ENCODE data around the gene RAC3. TPM values are rescaled to one million over a fixed set of nuclear protein-coding genes. Genes with fewer than 3 reads are reported as not detected.

RAC3 gene
- total RNA-seq, 2 experiments from 2014 or later = 5.1 TPM

- CTCF ChIA-PET = interaction anchor here (1.0 to 2.1 kb wide), 3 partner anchors 11 to 14 kb away, joined by 3 to 8 read pairs (median 3); partner anchors contain the start of genes CENPX and LRRC45
- POLR2A ChIA-PET = no interaction called here
Measured at GRCh38 chr17:82008941-82009405, 22.5 kb upstream of the RAC3 start.

- POLR2A ChIA-PET = no interaction called here
- CTCF ChIA-PET = interaction anchor here (0.6 to 2.1 kb wide), 5 partner anchors 11 to 183 kb away, joined by 3 to 8 read pairs (median 5); partner anchors contain the start of genes CENPX and LRRC45
Measured at GRCh38 chr17:82009413-82009812, 22.1 kb upstream of the RAC3 start.

- ChIA-PET CTCF (interaction anchor here (1.8 to 2.1 kb wide), 2 partner anchors 9 to 51 kb away, joined by 7 to 8 read pairs; no protein-coding TSS in a partner anchor), POLR2A (no interaction called here)
Measured at GRCh38 chr17:82010575-82011525, 20.6 kb upstream of the RAC3 start.

GRCh38 chr17:82011617-82012187 lies 19.8 kb upstream of the RAC3 start:
- ChIA-PET CTCF (no interaction called here), POLR2A (no interaction called here)

GRCh38 chr17:82012261-82012639 lies 19.2 kb upstream of the RAC3 start:
- CTCF ChIA-PET = no interaction called here
- POLR2A ChIA-PET = no interaction called here

- ChIA-PET POLR2A (no interaction called here), CTCF (interaction anchor here (1.7 kb wide), 1 partner anchor 53 kb away, joined by 4 read pairs; no protein-coding TSS in a partner anchor)
Measured at GRCh38 chr17:82012640-82013295, 18.7 kb upstream of the RAC3 start.

- ChIA-PET CTCF (interaction anchor here (1.7 kb wide), 1 partner anchor 54 kb away, joined by 4 read pairs; no protein-coding TSS in a partner anchor), POLR2A (no interaction called here)
Measured at GRCh38 chr17:82013341-82013740, 18.1 kb upstream of the RAC3 start.

- POLR2A ChIA-PET = no interaction called here
- CTCF ChIA-PET = interaction anchor here (1.7 kb wide), 1 partner anchor 54 kb away, joined by 4 read pairs; no protein-coding TSS in a partner anchor
Measured at GRCh38 chr17:82013772-82014321, 17.6 kb upstream of the RAC3 start.

GRCh38 chr17:82014432-82014831 lies 17.0 kb upstream of the RAC3 start:
- POLR2A ChIA-PET = no interaction called here
- CTCF ChIA-PET = interaction anchor here (1.7 kb wide), 1 partner anchor 55 kb away, joined by 4 read pairs; no protein-coding TSS in a partner anchor

GRCh38 chr17:82014971-82015310 lies 16.5 kb upstream of the RAC3 start:
- ChIA-PET CTCF (interaction anchor here (2.9 kb wide), 1 partner anchor 55 kb away, joined by 10 read pairs; no protein-coding TSS in a partner anchor), POLR2A (no interaction called here)

- POLR2A ChIA-PET = interaction anchor here (1.5 kb wide), 1 partner anchor 21 kb away, joined by 3 read pairs; no protein-coding TSS in a partner anchor
- CTCF ChIA-PET = interaction anchor here (2.9 kb wide), 1 partner anchor 56 kb away, joined by 10 read pairs; no protein-coding TSS in a partner anchor
Measured at GRCh38 chr17:82015311-82015971, 16.0 kb upstream of the RAC3 start.

- ChIA-PET CTCF (interaction anchor here (1.6 to 2.9 kb wide), 2 partner anchors 57 to 138 kb away, joined by 4 to 10 read pairs; no protein-coding TSS in a partner anchor), POLR2A (interaction anchor here (1.5 kb wide), 1 partner anchor 20 kb away, joined by 3 read pairs; no protein-coding TSS in a partner anchor)
Measured at GRCh38 chr17:82016061-82016874, 15.2 kb upstream of the RAC3 start.

GRCh38 chr17:82016875-82017459 lies 14.5 kb upstream of the RAC3 start:
- POLR2A ChIA-PET = interaction anchor here (1.5 kb wide), 1 partner anchor 19 kb away, joined by 3 read pairs; no protein-coding TSS in a partner anchor
- CTCF ChIA-PET = interaction anchor here (0.6 to 2.9 kb wide), 3 partner anchors 57 to 137 kb away, joined by 4 to 10 read pairs (median 6); no protein-coding TSS in a partner anchor

GRCh38 chr17:82017612-82018151 lies 13.8 kb upstream of the RAC3 start:
- ChIA-PET POLR2A (no interaction called here), CTCF (interaction anchor here (1.6 to 2.9 kb wide), 2 partner anchors 58 to 137 kb away, joined by 4 to 10 read pairs; no protein-coding TSS in a partner anchor)

- POLR2A ChIA-PET = no interaction called here
- CTCF ChIA-PET = interaction anchor here (1.8 kb wide), 2 partner anchors 65 to 139 kb away, joined by 4 to 5 read pairs; no protein-coding TSS in a partner anchor
Measured at GRCh38 chr17:82018152-82018988, 13.1 kb upstream of the RAC3 start.

All from activated CD8-positive, alpha-beta memory T cell treated with anti-CD3 and anti-CD28 coated beads for 36 hours (primary cell).